CD4-positive, alpha-beta T cell treated with Interleukin-15 for 4 hours (primary cell): ENCODE results near the gene ERG28.

Source experiments
- DNase-seq: peaks from one replicate; pipeline ENCODE4 v3.0.0-alpha.2; 2020; ENCODE audit warnings: low spot score

The ERG28 gene

GRCh38 chr14:75658957-75659356, 1.7 kb downstream of the ERG28 start:
- no peak for DNase-seq

GRCh38 chr14:75657331-75657730, 3.3 kb downstream of the ERG28 start:
- DNase-seq: no peak

GRCh38 chr14:75655235-75655634, 5.4 kb downstream of the ERG28 start:
- DNase-seq: no peak

- peak; percentile 85 for DNase-seq
Observed at GRCh38 chr14:75654127-75654732, 6.4 kb downstream of the ERG28 start.

- DNase-seq: no peak
Observed at GRCh38 chr14:75653563-75653962, 7.1 kb downstream of the ERG28 start.

- no peak for DNase-seq
Observed at GRCh38 chr14:75650253-75651058, 10.2 kb downstream of the ERG28 start.

- no peak for DNase-seq
Observed at GRCh38 chr14:75649773-75650172, 10.9 kb downstream of the ERG28 start.

GRCh38 chr14:75649337-75649736, 11.3 kb downstream of the ERG28 start:
- no peak for DNase-seq

GRCh38 chr14:75648066-75648838, 12.4 kb downstream of the ERG28 start:
- DNase-seq: no peak

GRCh38 chr14:75647640-75648039, 13.0 kb downstream of the ERG28 start:
- no peak for DNase-seq

GRCh38 chr14:75646762-75647161, 13.9 kb downstream of the ERG28 start:
- DNase-seq: no peak

- no peak for DNase-seq
Observed at GRCh38 chr14:75645056-75645455, 15.6 kb downstream of the ERG28 start.

- DNase-seq: no peak
Observed at GRCh38 chr14:75643985-75644384, 16.7 kb downstream of the ERG28 start.

GRCh38 chr14:75640876-75641275, 19.8 kb downstream of the ERG28 start:
- no peak for DNase-seq

- DNase-seq: no peak
Observed at GRCh38 chr14:75636100-75636692, 24.5 kb downstream of the ERG28 start.

GRCh38 chr14:75634848-75635247, 25.8 kb downstream of the ERG28 start:
- DNase-seq: no peak

- DNase-seq: no peak
Observed at GRCh38 chr14:75631453-75631831, 29.2 kb downstream of the ERG28 start.

- no peak for DNase-seq
Observed at GRCh38 chr14:75630695-75631452, 29.8 kb downstream of the ERG28 start.

GRCh38 chr14:75628816-75629215, 31.9 kb downstream of the ERG28 start:
- DNase-seq: no peak

GRCh38 chr14:75627406-75627805, 33.3 kb downstream of the ERG28 start:
- DNase-seq: no peak

- no peak for DNase-seq
Observed at GRCh38 chr14:75626863-75627262, 33.8 kb downstream of the ERG28 start.

- no peak for DNase-seq
Observed at GRCh38 chr14:75626396-75626795, 34.3 kb downstream of the ERG28 start.
